ENCODE measurements around the gene CLCF1. TPM values are rescaled to one million over a fixed set of nuclear protein-coding genes. Genes with fewer than 3 reads are reported as not detected.

Gene CLCF1
- polyA plus RNA-seq, 1 donor from 2014 or later: not detected

DNA sequence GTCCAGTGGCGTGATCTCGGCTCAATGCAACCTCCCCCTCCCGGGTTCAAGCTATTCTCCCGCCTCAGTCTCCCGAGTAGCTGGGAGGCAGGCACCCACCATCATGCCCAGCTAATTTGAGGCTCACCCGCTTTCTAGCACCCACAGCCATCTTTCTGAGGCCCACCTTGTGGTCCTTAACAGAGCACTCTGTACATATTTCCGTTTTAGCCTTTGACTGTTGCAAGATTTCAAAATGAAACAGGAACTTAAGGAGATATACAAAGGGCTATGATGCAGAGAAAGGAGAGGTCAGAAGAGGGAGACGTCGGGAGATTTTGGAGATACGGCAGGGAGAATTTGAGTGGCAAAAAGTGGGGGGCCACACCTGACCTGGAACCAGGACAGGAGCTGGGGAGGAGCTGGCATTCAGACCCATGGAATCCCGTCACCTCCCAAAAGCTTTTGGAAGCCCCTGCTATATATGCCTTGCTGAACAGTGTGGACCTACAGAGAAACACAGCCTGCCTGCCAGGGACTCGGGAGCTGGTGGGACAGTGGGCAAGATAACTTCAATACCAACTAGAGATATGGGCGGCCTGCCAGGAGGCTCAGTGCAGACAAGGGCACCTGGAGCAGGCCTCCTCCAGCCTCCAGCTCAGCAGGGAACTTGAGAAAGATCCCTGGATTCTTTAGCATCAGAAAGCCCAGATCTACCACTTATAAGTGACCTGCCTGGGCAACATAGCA lies 8.0 kb upstream of the CLCF1 start:
- no peaks in the 10 kb centered on the region for H3F3A ChIP-seq (ENCODE audit: insufficient read depth, low read length, poor library complexity, severe bottlenecking)
- H3K36me3 ChIP-seq (ENCODE audit: insufficient read depth, low read length): no peaks in the 10 kb centered on the region
- H2AFZ ChIP-seq (ENCODE audit: low read depth, low read length): no peak overlapping the region
- H3K9me2 ChIP-seq (ENCODE audit: insufficient read depth, low read length): no peaks in the 10 kb centered on the region
- H3K27ac ChIP-seq (ENCODE audit: low read length): no peak overlapping the region
- H3K27me3 ChIP-seq (ENCODE audit: insufficient read depth, low read depth, low read length): peaks cover 2% of the 10 kb centered on the region
- no peaks in the 10 kb centered on the region for H3K79me2 ChIP-seq (replicated peaks; ENCODE audit: insufficient read depth, low read length)
- TF ChIP-seq EP300 (conservative IDR thresholded peaks at IDR 0.05; ENCODE audit: poor library complexity, severe bottlenecking) (no peak), SMC3 (conservative IDR thresholded peaks at IDR 0.05; ENCODE audit: poor library complexity) (no peak), TAF1 (IDR thresholded peaks at IDR 0.05; ENCODE audit: low read depth) (no peak), MXI1 (conservative IDR thresholded peaks at IDR 0.05; ENCODE audit: poor library complexity, severe bottlenecking) (no peak), RAD21 (conservative IDR thresholded peaks at IDR 0.05) (no peak), POLR2AphosphoS5 (IDR thresholded peaks at IDR 0.05) (no peak), EZH2 (IDR thresholded peaks at IDR 0.05; ENCODE audit: borderline replicate concordance, insufficient read depth, low read length, poor library complexity, severe bottlenecking) (no peak)
- TF ChIP-seq, protein P1, sequence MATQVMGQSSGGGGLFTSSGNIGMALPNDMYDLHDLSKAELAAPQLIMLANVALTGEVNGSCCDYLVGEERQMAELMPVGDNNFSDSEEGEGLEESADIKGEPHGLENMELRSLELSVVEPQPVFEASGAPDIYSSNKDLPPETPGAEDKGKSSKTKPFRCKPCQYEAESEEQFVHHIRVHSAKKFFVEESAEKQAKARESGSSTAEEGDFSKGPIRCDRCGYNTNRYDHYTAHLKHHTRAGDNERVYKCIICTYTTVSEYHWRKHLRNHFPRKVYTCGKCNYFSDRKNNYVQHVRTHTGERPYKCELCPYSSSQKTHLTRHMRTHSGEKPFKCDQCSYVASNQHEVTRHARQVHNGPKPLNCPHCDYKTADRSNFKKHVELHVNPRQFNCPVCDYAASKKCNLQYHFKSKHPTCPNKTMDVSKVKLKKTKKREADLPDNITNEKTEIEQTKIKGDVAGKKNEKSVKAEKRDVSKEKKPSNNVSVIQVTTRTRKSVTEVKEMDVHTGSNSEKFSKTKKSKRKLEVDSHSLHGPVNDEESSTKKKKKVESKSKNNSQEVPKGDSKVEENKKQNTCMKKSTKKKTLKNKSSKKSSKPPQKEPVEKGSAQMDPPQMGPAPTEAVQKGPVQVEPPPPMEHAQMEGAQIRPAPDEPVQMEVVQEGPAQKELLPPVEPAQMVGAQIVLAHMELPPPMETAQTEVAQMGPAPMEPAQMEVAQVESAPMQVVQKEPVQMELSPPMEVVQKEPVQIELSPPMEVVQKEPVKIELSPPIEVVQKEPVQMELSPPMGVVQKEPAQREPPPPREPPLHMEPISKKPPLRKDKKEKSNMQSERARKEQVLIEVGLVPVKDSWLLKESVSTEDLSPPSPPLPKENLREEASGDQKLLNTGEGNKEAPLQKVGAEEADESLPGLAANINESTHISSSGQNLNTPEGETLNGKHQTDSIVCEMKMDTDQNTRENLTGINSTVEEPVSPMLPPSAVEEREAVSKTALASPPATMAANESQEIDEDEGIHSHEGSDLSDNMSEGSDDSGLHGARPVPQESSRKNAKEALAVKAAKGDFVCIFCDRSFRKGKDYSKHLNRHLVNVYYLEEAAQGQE (IDR thresholded peaks at IDR 0.05; ENCODE audit: borderline replicate concordance): no peak
- TF ChIP-seq, protein P2, sequence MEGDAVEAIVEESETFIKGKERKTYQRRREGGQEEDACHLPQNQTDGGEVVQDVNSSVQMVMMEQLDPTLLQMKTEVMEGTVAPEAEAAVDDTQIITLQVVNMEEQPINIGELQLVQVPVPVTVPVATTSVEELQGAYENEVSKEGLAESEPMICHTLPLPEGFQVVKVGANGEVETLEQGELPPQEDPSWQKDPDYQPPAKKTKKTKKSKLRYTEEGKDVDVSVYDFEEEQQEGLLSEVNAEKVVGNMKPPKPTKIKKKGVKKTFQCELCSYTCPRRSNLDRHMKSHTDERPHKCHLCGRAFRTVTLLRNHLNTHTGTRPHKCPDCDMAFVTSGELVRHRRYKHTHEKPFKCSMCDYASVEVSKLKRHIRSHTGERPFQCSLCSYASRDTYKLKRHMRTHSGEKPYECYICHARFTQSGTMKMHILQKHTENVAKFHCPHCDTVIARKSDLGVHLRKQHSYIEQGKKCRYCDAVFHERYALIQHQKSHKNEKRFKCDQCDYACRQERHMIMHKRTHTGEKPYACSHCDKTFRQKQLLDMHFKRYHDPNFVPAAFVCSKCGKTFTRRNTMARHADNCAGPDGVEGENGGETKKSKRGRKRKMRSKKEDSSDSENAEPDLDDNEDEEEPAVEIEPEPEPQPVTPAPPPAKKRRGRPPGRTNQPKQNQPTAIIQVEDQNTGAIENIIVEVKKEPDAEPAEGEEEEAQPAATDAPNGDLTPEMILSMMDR (IDR thresholded peaks at IDR 0.05; ENCODE audit: poor library complexity, severe bottlenecking): no peak
- no peak overlapping the region for H3K9ac ChIP-seq (ENCODE audit: low read length)
- H3K4me3 ChIP-seq (ENCODE audit: low read length): no peak overlapping the region
- no peaks in the 10 kb centered on the region for H4K20me1 ChIP-seq (ENCODE audit: insufficient read depth)
- H3K9me3 ChIP-seq (ENCODE audit: low read length): no peaks in the 10 kb centered on the region
- no peak overlapping the region for H3K4me2 ChIP-seq (ENCODE audit: low read length)

DNA sequence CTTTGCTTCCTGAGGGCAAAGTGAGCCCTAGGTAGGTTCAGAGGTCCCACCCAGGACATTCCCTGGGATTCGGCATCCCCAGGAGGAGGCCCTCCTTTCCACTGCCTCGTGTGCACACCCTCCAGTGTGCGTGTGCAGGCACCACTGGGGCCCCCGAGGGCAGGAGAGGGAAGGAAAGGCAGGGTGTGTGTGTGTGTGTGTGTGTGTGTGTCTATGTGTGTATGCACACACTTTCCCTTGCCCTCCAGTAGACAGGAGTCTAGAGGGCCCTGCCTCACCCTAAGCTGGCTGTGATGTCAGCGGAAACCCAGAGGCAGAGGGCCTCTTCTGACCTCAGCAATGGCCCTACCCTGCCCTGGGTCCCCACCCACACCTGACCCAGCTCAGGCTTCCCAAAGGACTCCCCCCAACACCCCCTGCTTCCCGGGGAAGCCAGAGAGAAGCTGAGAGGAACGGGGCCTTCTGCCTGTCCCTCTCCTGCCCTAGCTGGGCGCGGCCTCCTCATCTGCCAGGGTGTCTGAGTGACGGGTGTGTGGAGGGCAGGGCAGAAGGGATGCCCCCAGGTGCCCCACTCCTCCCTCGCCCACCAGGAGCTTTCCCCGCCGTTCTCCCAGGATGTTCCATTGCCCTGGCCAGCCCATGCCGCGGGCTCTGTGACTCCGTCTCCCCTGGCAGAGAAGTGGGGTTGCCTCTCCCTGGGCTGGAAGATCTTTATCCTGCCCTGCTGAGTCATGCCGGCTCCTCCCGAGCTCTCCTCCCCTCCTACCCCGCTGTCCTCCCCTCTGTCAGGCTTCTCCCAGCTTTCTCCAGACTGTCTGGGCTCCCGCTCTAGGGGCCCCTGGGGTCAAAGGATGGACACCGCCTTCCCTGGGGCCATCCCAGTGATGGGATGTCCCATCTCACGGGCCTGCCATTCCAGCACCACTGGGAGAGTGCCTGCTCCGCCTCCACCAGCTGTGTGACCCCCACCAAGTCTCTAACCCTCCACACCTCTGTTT lies 6.0 kb upstream of the CLCF1 start:
- no peak overlapping the region for H3K4me3 ChIP-seq (ENCODE audit: low read length)
- no peaks in the 10 kb centered on the region for H3K79me2 ChIP-seq (replicated peaks; ENCODE audit: insufficient read depth, low read length)
- no peak for TF ChIP-seq SMC3 (conservative IDR thresholded peaks at IDR 0.05; ENCODE audit: poor library complexity)
- TF ChIP-seq TAF1 (IDR thresholded peaks at IDR 0.05; ENCODE audit: low read depth): no peak
- TF ChIP-seq, protein P1 (IDR thresholded peaks at IDR 0.05; ENCODE audit: borderline replicate concordance): no peak
- TF ChIP-seq, protein P2 (IDR thresholded peaks at IDR 0.05; ENCODE audit: poor library complexity, severe bottlenecking): no peak
- TF ChIP-seq EZH2 (IDR thresholded peaks at IDR 0.05; ENCODE audit: borderline replicate concordance, insufficient read depth, low read length, poor library complexity, severe bottlenecking): no peak
- TF ChIP-seq MXI1 (conservative IDR thresholded peaks at IDR 0.05; ENCODE audit: poor library complexity, severe bottlenecking): no peak
- no peak for TF ChIP-seq EP300 (conservative IDR thresholded peaks at IDR 0.05; ENCODE audit: poor library complexity, severe bottlenecking)
- TF ChIP-seq RAD21 (conservative IDR thresholded peaks at IDR 0.05): no peak
- TF ChIP-seq POLR2AphosphoS5 (IDR thresholded peaks at IDR 0.05): no peak
- no peaks in the 10 kb centered on the region for H3F3A ChIP-seq (ENCODE audit: insufficient read depth, low read length, poor library complexity, severe bottlenecking)
- H3K36me3 ChIP-seq (ENCODE audit: insufficient read depth, low read length): no peaks in the 10 kb centered on the region
- no peak overlapping the region for H3K27ac ChIP-seq (ENCODE audit: low read length)
- no peak overlapping the region for H3K9ac ChIP-seq (ENCODE audit: low read length)
- H3K9me2 ChIP-seq (ENCODE audit: insufficient read depth, low read length): no peaks in the 10 kb centered on the region
- H3K27me3 ChIP-seq (ENCODE audit: insufficient read depth, low read depth, low read length): peaks cover 19% of the 10 kb centered on the region
- no peak overlapping the region for H2AFZ ChIP-seq (ENCODE audit: low read depth, low read length)
- H3K9me3 ChIP-seq (ENCODE audit: low read length): no peaks in the 10 kb centered on the region
- H4K20me1 ChIP-seq (ENCODE audit: insufficient read depth): no peaks in the 10 kb centered on the region
- H3K4me2 ChIP-seq (ENCODE audit: low read length): no peak overlapping the region

Measured in neural cell (in vitro differentiated cells).